GM18526 (cell line): ENCODE data around the gene GYPA.

Source experiments
- POLR2A ChIP-seq: IDR thresholded peaks from 3 replicates; pipeline ENCODE4 v1.6.1; 2011; ENCODE audit not compliant: insufficient read length; ENCODE audit errors: extremely low read depth

Gene GYPA

DNA sequence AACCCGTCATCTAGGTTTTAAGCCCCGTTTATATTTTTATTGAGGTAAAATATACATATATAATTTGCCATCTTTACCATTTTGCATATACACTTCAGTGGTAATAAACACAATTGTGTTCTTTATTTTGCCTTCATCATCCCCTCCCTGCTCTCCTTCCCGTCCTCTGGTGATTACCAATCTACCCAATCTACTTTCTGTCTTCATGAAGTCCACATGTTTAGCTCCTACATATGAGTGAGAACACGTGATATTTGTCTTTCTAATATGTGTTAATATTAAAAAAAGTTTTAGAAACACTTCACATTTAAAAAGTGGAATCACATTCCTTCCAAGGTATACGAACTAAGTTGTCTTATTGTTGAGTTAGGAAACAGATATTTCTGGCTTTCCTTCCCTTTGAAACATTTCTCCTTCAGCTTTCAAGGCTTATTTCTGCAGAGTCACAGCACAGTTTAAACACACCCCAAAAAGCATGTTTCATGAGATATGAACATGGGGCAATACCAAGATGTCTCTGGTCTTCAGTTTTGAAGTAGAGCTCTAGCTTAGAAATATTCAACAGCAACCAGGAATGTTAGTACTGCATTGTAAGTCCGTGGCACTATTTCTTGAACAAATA, 35.9 kb downstream of the GYPA start:
- TF ChIP-seq POLR2A: no peak

DNA sequence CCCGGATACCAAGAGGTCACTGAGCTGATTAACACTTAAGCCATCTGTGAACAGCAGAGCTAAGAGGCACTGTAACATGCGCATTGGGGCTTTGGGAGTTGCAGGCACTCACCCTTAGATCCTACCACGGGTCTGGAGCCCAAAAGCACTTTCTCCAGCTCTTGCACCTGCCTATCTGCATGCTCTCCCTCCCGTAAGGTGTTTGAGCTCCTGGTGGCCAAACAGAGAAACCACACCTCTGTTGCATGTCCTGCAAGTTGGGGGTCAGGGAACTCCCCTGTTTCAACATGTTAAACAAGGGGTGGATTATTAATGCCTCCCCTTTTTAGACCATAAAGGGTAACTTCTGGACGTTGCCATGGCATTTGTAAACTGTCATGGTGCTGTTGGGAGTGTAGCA, 49.8 kb downstream of the GYPA start:
- no peak for TF ChIP-seq POLR2A
